A673 (cell line): ENCODE measurements around the gene PDAP1. TPM values are rescaled to one million over a fixed set of nuclear protein-coding genes. Genes with fewer than 3 reads are reported as not detected.

Experiments used
- BruUV-seq: library from RNA; stranded (reverse); fragments of 400-500 nt; replicated peaks from 2 replicates; lab custom pipeline; 2021; lab: Mats Ljungman, UMichigan
- CTCF ChIA-PET: fragments of 300-600 bp; sonication (Branson Sonifier 250); formaldehyde crosslinking; loops from one replicate; lab custom pipeline; 2022; ENCODE audit warnings: antibody characterized with exemption; lab: Charles Lee
- POLR2A ChIA-PET: fragments of 300-600 bp; sonication (Branson Sonifier 250); formaldehyde crosslinking; loops from one replicate; lab custom pipeline; 2022; ENCODE audit warnings: antibody characterized with exemption; ENCODE audit not compliant: low non-redundant PET; lab: Charles Lee
- DNase-seq: peaks from one replicate; pipeline ENCODE4 v3.0.0-alpha.2; 2015; ENCODE audit warnings: low spot score
- H3K27ac ChIP-seq: fragments of 200-600 bp; sonication (generic); 2 replicates; pipeline ENCODE4 v1.5.1; 2016; ENCODE audit warnings: mixed run types, low read depth, mild to moderate bottlenecking, mixed read lengths, antibody characterized with exemption, low read length; ENCODE audit not compliant: poor library complexity, severe bottlenecking
- H3K27me3 ChIP-seq: fragments of 200-600 bp; sonication (generic); replicated peaks from 2 replicates; pipeline ENCODE4 v1.6.1; 2017; ENCODE audit warnings: mixed run types, low read depth, mild to moderate bottlenecking, mixed read lengths, antibody characterized with exemption, low read length; ENCODE audit not compliant: insufficient read depth, poor library complexity
- H3K36me3 ChIP-seq: fragments of 200-600 bp; sonication (generic); 2 replicates; pipeline ENCODE4 v1.6.1; 2016; ENCODE audit warnings: mixed run types, mild to moderate bottlenecking, mixed read lengths, antibody characterized with exemption, low read length; ENCODE audit not compliant: insufficient read depth, poor library complexity, severe bottlenecking
- H3K4me1 ChIP-seq: fragments of 200-600 bp; sonication (generic); 2 replicates; pipeline ENCODE4 v1.6.1; 2017; ENCODE audit warnings: mixed run types, mild to moderate bottlenecking, mixed read lengths, antibody characterized with exemption, low read length; ENCODE audit not compliant: insufficient read depth, poor library complexity, severe bottlenecking
- H3K4me3 ChIP-seq: fragments of 200-600 bp; sonication (generic); 2 replicates; pipeline ENCODE4 v1.5.1; 2016; ENCODE audit warnings: low read depth, mixed run types, mild to moderate bottlenecking, mixed read lengths, low read length; ENCODE audit not compliant: poor library complexity, severe bottlenecking
- H3K9me3 ChIP-seq: fragments of 200-600 bp; sonication (generic); 2 replicates; pipeline ENCODE4 v1.6.1; 2016; ENCODE audit warnings: mixed run types, low read depth, mild to moderate bottlenecking, mixed read lengths, antibody characterized with exemption, low read length; ENCODE audit not compliant: poor library complexity, severe bottlenecking
- CTCF ChIP-seq: fragments of 300-800, 200-600 bp; sonication (generic); conservative IDR thresholded peaks from 2 replicates; pipeline ENCODE4 v1.5.1; 2017; ENCODE audit warnings: low read depth, mild to moderate bottlenecking, antibody characterized with exemption, low read length, moderate library complexity, mixed read lengths
- EZH2 ChIP-seq: fragments of 200-600 bp; sonication (generic); IDR thresholded peaks from 2 replicates; pipeline ENCODE4 v1.6.1; 2017; ENCODE audit warnings: borderline replicate concordance, low read depth, mild to moderate bottlenecking, mixed read lengths, antibody characterized with exemption, low read length; ENCODE audit not compliant: poor library complexity, severe bottlenecking
- intact Hi-C: fragments of 100-400 bp; cut with micrococcal nuclease; formaldehyde crosslinking; loops from one replicate; pipeline ENCODE4 v1.10.0; 2022; ENCODE audit not compliant: unreplicated experiment
- total RNA-seq: library from RNA; stranded (reverse); gene quantifications from 2 replicates; pipeline ENCODE4 v1.2.3, GENCODE V29; 2021

The PDAP1 gene
- total RNA-seq, 1 experiment from 2014 or later, result 164 TPM

GRCh38 chr7:99390941-99391602 lies 17.3 kb downstream of the PDAP1 start:
- TF ChIP-seq EZH2 (no peak), CTCF (no peak)
- H3K27ac ChIP-seq, result no peak overlapping the region
- peaks cover 4% of the 10 kb centered on the region for H3K4me1 ChIP-seq
- H3K36me3 ChIP-seq, result peaks cover 15% of the 10 kb centered on the region
- no peak for DNase-seq
- H3K27me3 ChIP-seq, result no peaks in the 10 kb centered on the region
- ChIA-PET CTCF (no interaction called here), POLR2A (no interaction called here)
- H3K9me3 ChIP-seq, result no peaks in the 10 kb centered on the region
- intact Hi-C loops, result no loop called here
- BruUV-seq, result no TSS peak
- H3K4me3 ChIP-seq, result no peak overlapping the region

- peaks cover 10% of the 10 kb centered on the region for H3K36me3 ChIP-seq
- no TSS peak for BruUV-seq
- CTCF ChIA-PET, result no interaction called here
- POLR2A ChIA-PET, result no interaction called here
- H3K27ac ChIP-seq, result no peak overlapping the region
- TF ChIP-seq EZH2, result no peak
- no peak for TF ChIP-seq CTCF
- no peak overlapping the region for H3K4me3 ChIP-seq
- H3K9me3 ChIP-seq, result no peaks in the 10 kb centered on the region
- H3K27me3 ChIP-seq, result no peaks in the 10 kb centered on the region
- peaks cover 4% of the 10 kb centered on the region for H3K4me1 ChIP-seq
- intact Hi-C loops, result no loop called here
- no peak for DNase-seq
Observed at GRCh38 chr7:99389772-99390171, 18.6 kb downstream of the PDAP1 start.

- CTCF ChIA-PET, result no interaction called here
- intact Hi-C loops, result no loop called here
Observed at GRCh38 chr7:99387912-99388311, 20.5 kb downstream of the PDAP1 start.

More at GRCh38 chr7:99387912-99388311, 20.5 kb downstream of the PDAP1 start:
- no TSS peak for BruUV-seq
- Histone ChIP-seq H3K27ac (no peak overlapping the region), H3K9me3 (no peaks in the 10 kb centered on the region), H3K4me1 (no peaks in the 10 kb centered on the region), H3K27me3 (no peaks in the 10 kb centered on the region), H3K4me3 (no peak overlapping the region), H3K36me3 (peaks cover 5% of the 10 kb centered on the region)
- TF ChIP-seq CTCF (no peak), EZH2 (no peak)
- POLR2A ChIA-PET, result no interaction called here
- DNase-seq, result no peak
